Fibroblast of lung (primary cell): ENCODE measurements around the gene FAM120AOS. TPM values are rescaled to one million over a fixed set of nuclear protein-coding genes. Genes with fewer than 3 reads are reported as not detected.

ENCODE experiments used
- DNase-seq, 2 donors: peaks; one replicate each; pipeline versions ENCODE4 v3.0.0 to v3.0.0-alpha.2; 2010; ENCODE audit warnings: low read depth in 2 of 2
- H2AFZ ChIP-seq: 2 replicates; pipeline ENCODE4 v1.5.1; 2012; ENCODE audit warnings: low read length, control low read depth, inconsistent platforms
- H3K27ac ChIP-seq: 2 replicates; pipeline ENCODE4 v1.5.1; 2011; ENCODE audit warnings: low read length, control low read depth; ENCODE audit not compliant: insufficient read depth
- H3K27me3 ChIP-seq: 2 replicates; pipeline ENCODE4 v1.5.1; 2011; ENCODE audit warnings: mild to moderate bottlenecking, low read length; ENCODE audit not compliant: control insufficient read depth, insufficient read depth
- H3K36me3 ChIP-seq: 2 replicates; pipeline ENCODE4 v1.5.1; 2011; ENCODE audit warnings: low read length; ENCODE audit not compliant: control insufficient read depth, insufficient read depth
- H3K4me1 ChIP-seq: 2 replicates; pipeline ENCODE4 v1.5.1; 2011; ENCODE audit warnings: low read length; ENCODE audit not compliant: control insufficient read depth, insufficient read depth; ENCODE audit errors: extremely low read depth
- H3K4me2 ChIP-seq: 2 replicates; pipeline ENCODE4 v1.5.1; 2011; ENCODE audit warnings: low read length, control low read depth; ENCODE audit not compliant: insufficient read depth; ENCODE audit errors: extremely low read depth
- H3K4me3 ChIP-seq, 4 experiments: fragments of 200-600 bp in 1 of 4; sonication (generic) in 1 of 4; replicated peaks in 1 of 4; 2 replicates each; pipeline ENCODE4 v1.5.1; 2011 to 2016; ENCODE audit warnings: low read length in 4 of 4, low read depth in 3 of 4, mild to moderate bottlenecking in 3 of 4, control low read depth in 2 of 4, inconsistent platforms in 1 of 4, mixed read lengths in 1 of 4; ENCODE audit not compliant: insufficient read depth in 1 of 4; ENCODE audit errors: control extremely low read depth in 1 of 4
- H3K79me2 ChIP-seq: 2 replicates; pipeline ENCODE4 v1.5.1; 2012; ENCODE audit warnings: mild to moderate bottlenecking, low read length, inconsistent platforms; ENCODE audit not compliant: control insufficient read depth, insufficient read depth
- H3K9ac ChIP-seq: 2 replicates; pipeline ENCODE4 v1.5.1; 2011; ENCODE audit warnings: mild to moderate bottlenecking, low read length, control low read depth; ENCODE audit not compliant: insufficient read depth
- H3K9me3 ChIP-seq: 2 replicates; pipeline ENCODE4 v1.5.1; 2012; ENCODE audit warnings: low read depth, low read length; ENCODE audit not compliant: control insufficient read depth, insufficient read depth
- H4K20me1 ChIP-seq: 2 replicates; pipeline ENCODE4 v1.5.1; 2011; ENCODE audit warnings: low read length; ENCODE audit not compliant: control insufficient read depth, insufficient read depth; ENCODE audit errors: extremely low read depth
- CTCF ChIP-seq, 2 donors: IDR thresholded peaks in 1 of 2; conservative IDR thresholded peaks in 1 of 2; 1 replicate in 1 of 2; 2 replicates in 1 of 2; pipeline ENCODE4 v1.5.1; 2011 to 2012; ENCODE audit warnings: low read length in 2 of 2, control low read depth in 1 of 2, inconsistent platforms in 1 of 2, low read depth in 1 of 2, mild to moderate bottlenecking in 1 of 2
- EZH2 ChIP-seq: IDR thresholded peaks from 2 replicates; pipeline ENCODE4 v1.5.1; 2012; ENCODE audit warnings: low read length, control low read depth, mild to moderate bottlenecking; ENCODE audit errors: missing control alignments
- polyA plus RNA-seq, 2 donors: library from polyadenylated mRNA; depleted of rRNA in 1 of 2; stranded (reverse) in 1 of 2; unstranded in 1 of 2; fragments of >200 nt; gene quantifications; 2 replicates each; pipeline ENCODE4 v1.2.1, GENCODE V29; 2011 to 2012; ENCODE audit warnings: missing spikeins in 1 of 2
- total RNA-seq: library from RNA; depleted of rRNA; stranded (reverse); fragments of >200 nt; gene quantifications from 2 replicates; pipeline ENCODE4 v1.2.1, GENCODE V29; 2014

The FAM120AOS gene
- total and polyA plus RNA-seq, 2 donors (not counting 1 experiment from before 2014, with no cell fraction given): 38.8 to 44.1 TPM

- Histone ChIP-seq H3K79me2 (peaks cover 29% of the 10 kb centered on the region), H4K20me1 (no peaks in the 10 kb centered on the region), H3K27me3 (no peaks in the 10 kb centered on the region), H3K4me1 (no peaks in the 10 kb centered on the region), H2AFZ (no peak overlapping the region), H3K27ac (no peak overlapping the region), H3K4me3 (no peak overlapping the region), H3K4me2 (no peak overlapping the region), H3K9ac (no peak overlapping the region), H3K9me3 (no peaks in the 10 kb centered on the region), H3K36me3 (peaks cover 3% of the 10 kb centered on the region)
- no peak for DNase-seq
- no peak for TF ChIP-seq EZH2
- TF ChIP-seq CTCF (conservative IDR thresholded peaks at IDR 0.05 in 1 of 2, IDR thresholded peaks at IDR 0.05 in 1 of 2; ENCODE audit: low read depth in 1 of 2, low read length in 2 of 2): no peak
These were observed 30.1 kb upstream of the FAM120AOS start for GRCh38 chr9:93483497-93483896.

GRCh38 chr9:93480728-93481324, 27.4 kb upstream of the FAM120AOS start:
- TF ChIP-seq EZH2 (no peak), CTCF (conservative IDR thresholded peaks at IDR 0.05 in 1 of 2, IDR thresholded peaks at IDR 0.05 in 1 of 2; ENCODE audit: low read depth in 1 of 2, low read length in 2 of 2) (no peak)
- Histone ChIP-seq H3K27ac (no peak overlapping the region), H4K20me1 (no peaks in the 10 kb centered on the region)

GRCh38 chr9:93480262-93480661, 26.9 kb upstream of the FAM120AOS start:
- Histone ChIP-seq H3K4me3 (no peak overlapping the region), H3K9me3 (no peaks in the 10 kb centered on the region), H3K27me3 (no peaks in the 10 kb centered on the region), H3K4me2 (no peak overlapping the region), H3K36me3 (peaks cover 3% of the 10 kb centered on the region), H2AFZ (no peak overlapping the region), H3K4me1 (no peaks in the 10 kb centered on the region), H3K9ac (no peak overlapping the region), H3K27ac (no peak overlapping the region), H3K79me2 (peaks cover 36% of the 10 kb centered on the region), H4K20me1 (no peaks in the 10 kb centered on the region)
- TF ChIP-seq EZH2: no peak
- no peak for TF ChIP-seq CTCF (conservative IDR thresholded peaks at IDR 0.05 in 1 of 2, IDR thresholded peaks at IDR 0.05 in 1 of 2; ENCODE audit: low read depth in 1 of 2, low read length in 2 of 2)
- no peak for DNase-seq

More at GRCh38 chr9:93480728-93481324, 27.4 kb upstream of the FAM120AOS start:
- no peak overlapping the region for H3K4me2 ChIP-seq
- H3K9ac ChIP-seq: no peak overlapping the region
- H2AFZ ChIP-seq: no peak overlapping the region
- no peaks in the 10 kb centered on the region for H3K4me1 ChIP-seq
- no peaks in the 10 kb centered on the region for H3K9me3 ChIP-seq
- no peaks in the 10 kb centered on the region for H3K27me3 ChIP-seq
- DNase-seq: no peak
- H3K36me3 ChIP-seq: peaks cover 3% of the 10 kb centered on the region
- peaks cover 37% of the 10 kb centered on the region for H3K79me2 ChIP-seq
- H3K4me3 ChIP-seq: no peak overlapping the region
